ENCODE measurements around the gene FAM200A. TPM values are rescaled to one million over a fixed set of nuclear protein-coding genes. Genes with fewer than 3 reads are reported as not detected.

The FAM200A gene
- total and polyA plus RNA-seq, 12 donors: 4.0 to 10.7 (median 7.3) TPM

DNA sequence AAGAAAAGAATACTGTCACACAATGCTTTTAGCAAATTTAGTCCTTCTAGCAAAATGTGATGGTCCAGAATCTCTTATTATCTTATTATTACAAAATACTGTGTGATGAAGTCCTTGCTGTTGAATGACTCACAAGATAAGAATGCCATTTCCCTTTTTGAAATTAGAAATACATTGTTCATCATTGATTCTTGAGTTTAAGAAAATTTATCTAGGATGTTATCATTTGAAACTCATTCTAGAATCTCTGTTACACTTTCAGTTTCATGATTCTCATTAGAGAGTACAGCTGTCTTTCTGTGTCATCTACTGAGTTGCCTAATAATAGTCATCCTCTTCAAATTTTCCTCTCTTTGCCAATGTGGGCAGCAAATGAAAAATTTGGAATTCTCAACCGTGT lies 37.9 kb downstream of the FAM200A start:
- peak overlapping the region; percentile 25 to 73 (median 46) for H3K27ac ChIP-seq
- WGBS, 4 donors: 54 to 68% (median 64%) methylated on average over 1 of the region's 1 CpG
- no peak for TF ChIP-seq POLR2A (IDR thresholded peaks at IDR 0.05)
- TF ChIP-seq, protein P1, sequence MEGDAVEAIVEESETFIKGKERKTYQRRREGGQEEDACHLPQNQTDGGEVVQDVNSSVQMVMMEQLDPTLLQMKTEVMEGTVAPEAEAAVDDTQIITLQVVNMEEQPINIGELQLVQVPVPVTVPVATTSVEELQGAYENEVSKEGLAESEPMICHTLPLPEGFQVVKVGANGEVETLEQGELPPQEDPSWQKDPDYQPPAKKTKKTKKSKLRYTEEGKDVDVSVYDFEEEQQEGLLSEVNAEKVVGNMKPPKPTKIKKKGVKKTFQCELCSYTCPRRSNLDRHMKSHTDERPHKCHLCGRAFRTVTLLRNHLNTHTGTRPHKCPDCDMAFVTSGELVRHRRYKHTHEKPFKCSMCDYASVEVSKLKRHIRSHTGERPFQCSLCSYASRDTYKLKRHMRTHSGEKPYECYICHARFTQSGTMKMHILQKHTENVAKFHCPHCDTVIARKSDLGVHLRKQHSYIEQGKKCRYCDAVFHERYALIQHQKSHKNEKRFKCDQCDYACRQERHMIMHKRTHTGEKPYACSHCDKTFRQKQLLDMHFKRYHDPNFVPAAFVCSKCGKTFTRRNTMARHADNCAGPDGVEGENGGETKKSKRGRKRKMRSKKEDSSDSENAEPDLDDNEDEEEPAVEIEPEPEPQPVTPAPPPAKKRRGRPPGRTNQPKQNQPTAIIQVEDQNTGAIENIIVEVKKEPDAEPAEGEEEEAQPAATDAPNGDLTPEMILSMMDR (IDR thresholded peaks at IDR 0.05): no peak
- H3K4me1 ChIP-seq (replicated peaks in 1 of 2): peaks cover 4 to 12% of the 10 kb centered on the region in 2 donors
- no peaks in the 10 kb centered on the region for H3K27me3 ChIP-seq
- no peaks in the 10 kb centered on the region for H3K9me3 ChIP-seq (replicated peaks in 1 of 3)
- intact Hi-C loops (cut with DNase I): no loop called here
- H3K36me3 ChIP-seq (replicated peaks in 1 of 2): peaks cover 0 to 40% of the 10 kb centered on the region in 2 donors
- DNase-seq: no peak
- no peak overlapping the region for H3K4me3 ChIP-seq

DNA sequence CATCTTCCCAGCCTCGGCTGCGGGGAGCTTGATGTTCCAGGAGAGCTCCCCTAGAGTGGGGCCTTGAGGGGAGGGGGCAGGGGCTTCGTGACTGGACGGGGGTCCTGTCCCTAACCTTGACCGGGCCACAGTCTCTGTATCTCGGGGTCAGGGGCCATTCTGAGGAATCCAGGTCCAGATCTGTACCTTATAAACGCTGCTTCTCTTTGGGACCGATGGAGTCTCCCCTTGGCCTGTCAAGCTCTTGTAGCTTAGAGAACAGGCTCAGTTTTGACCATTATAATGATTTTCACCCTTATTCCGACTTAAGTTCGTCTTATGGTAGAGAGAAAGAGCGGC lies 46.6 kb downstream of the FAM200A start:
- TF ChIP-seq, protein P1 (IDR thresholded peaks at IDR 0.05): no peak
- no peak for TF ChIP-seq POLR2A (IDR thresholded peaks at IDR 0.05)
- peaks cover 26 to 31% of the 10 kb centered on the region in 2 donors for H3K4me1 ChIP-seq (replicated peaks in 1 of 2)
- H3K9me3 ChIP-seq (replicated peaks in 1 of 3): no peaks in the 10 kb centered on the region
- H3K36me3 ChIP-seq (replicated peaks in 1 of 2): no peaks in the 10 kb centered on the region
- DNase-seq: no peak
- 2 to 5% (median 2%) methylated on average over 3 to 11 of the region's 11 CpGs for WGBS, 4 donors
- intact Hi-C loops (cut with DNase I): no loop called here
- peak overlapping the region; percentile 38 to 77 (median 61) for H3K4me3 ChIP-seq
- H3K27me3 ChIP-seq: no peaks in the 10 kb centered on the region
- peak overlapping the region; percentile 86 to 96 (median 92) for H3K27ac ChIP-seq

DNA sequence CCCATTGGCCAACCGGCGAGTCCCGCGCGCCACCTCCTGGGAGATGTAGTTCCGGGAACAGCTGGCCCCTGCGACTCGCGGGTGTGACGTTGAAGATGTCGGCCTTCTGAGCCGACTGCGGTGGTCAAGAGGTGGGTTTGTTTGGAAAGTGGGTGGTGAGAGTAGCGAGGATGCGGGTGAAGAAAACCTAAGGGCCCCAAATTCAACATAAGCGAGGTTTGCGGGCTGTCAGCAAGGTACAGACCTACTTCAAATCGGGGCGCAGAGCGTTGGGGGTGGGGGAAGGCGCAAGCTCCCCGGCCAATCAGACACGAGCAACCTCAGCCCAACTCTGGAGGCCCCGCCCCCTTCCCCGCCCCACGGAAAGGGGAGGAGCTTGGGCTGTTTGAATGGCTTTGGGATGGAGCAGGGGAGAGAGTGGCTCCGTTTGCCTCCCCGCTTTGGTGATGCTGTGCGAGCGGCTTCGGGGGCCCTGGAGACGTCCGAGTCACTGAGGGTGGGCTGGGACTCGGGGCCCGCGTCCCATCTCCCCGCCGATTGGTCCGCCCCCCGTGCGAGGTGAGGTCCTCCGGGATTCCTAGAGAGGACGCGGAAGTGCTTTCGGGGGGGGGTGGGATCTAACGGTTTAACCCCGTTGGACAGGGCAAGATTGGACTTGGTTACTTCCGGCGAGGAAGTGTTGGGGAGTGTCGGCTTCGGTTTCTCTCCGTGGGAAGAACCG lies 47.2 kb downstream of the FAM200A start, which contains the start of gene ZKSCAN5:
ZKSCAN5 (plus strand) TSS at position 60 of the 721 bp plus-strand sequence. CDS start 1,383 bp downstream, outside the sequence.
- peak; percentile 98 to 99 (median 99) for DNase-seq
- no peaks in the 10 kb centered on the region for H3K36me3 ChIP-seq (replicated peaks in 1 of 2)
- peaks cover 26 to 31% of the 10 kb centered on the region in 2 donors for H3K4me1 ChIP-seq (replicated peaks in 1 of 2)
- intact Hi-C loops (cut with DNase I): no loop called here
- no peaks in the 10 kb centered on the region for H3K9me3 ChIP-seq (replicated peaks in 1 of 3)
- 0 to 1% (median 1%) methylated on average over 18 to 53 of the region's 53 CpGs for WGBS, 4 donors
- H3K4me3 ChIP-seq: peak within 1 kb of the TSS; percentile 38 to 77 (median 61)
- TF ChIP-seq, protein P1 (IDR thresholded peaks at IDR 0.05): no peak
- TF ChIP-seq POLR2A (IDR thresholded peaks at IDR 0.05): peak; percentile 34 to 82
- H3K27ac ChIP-seq: peak within 1 kb of the TSS; percentile 86 to 96 (median 92)
- no peaks in the 10 kb centered on the region for H3K27me3 ChIP-seq

DNA sequence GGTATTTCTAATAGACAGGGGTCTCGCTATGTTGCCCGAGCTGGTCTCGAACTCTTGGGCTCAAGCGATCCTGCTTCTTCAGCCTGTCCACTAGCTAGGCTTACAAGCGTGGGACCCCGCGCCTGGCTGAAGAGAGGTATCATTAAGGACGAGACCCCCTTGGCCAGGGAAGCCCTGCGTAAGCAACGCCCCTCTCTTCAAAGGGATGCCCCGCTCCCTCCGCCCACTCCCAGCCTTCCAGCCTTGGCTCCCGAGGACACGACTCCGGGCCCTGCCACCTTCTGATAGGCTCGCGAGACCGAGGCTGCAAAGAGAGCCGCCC lies 47.7 kb downstream of the FAM200A start:
- Histone ChIP-seq H3K9me3 (replicated peaks in 1 of 3) (no peaks in the 10 kb centered on the region), H3K4me1 (replicated peaks in 1 of 2) (peaks cover 26 to 31% of the 10 kb centered on the region in 2 donors), H3K27me3 (no peaks in the 10 kb centered on the region), H3K36me3 (replicated peaks in 1 of 2) (no peaks in the 10 kb centered on the region), H3K4me3 (peak overlapping the region in 2 of 4 donors; percentile 59 to 63), H3K27ac (peak overlapping the region; percentile 86 to 96 (median 92))
- TF ChIP-seq POLR2A (IDR thresholded peaks at IDR 0.05): no peak
- TF ChIP-seq, protein P1 (IDR thresholded peaks at IDR 0.05): no peak
- intact Hi-C loops (cut with DNase I): no loop called here
- 5 to 10% (median 6%) methylated on average over 11 to 19 of the region's 19 CpGs; no CpG with 5 or more reads in 1 of the 4 donors for WGBS, 4 donors
- DNase-seq: no peak

Measured in adrenal gland (tissue), 12 donors.